Psoas muscle (tissue), 8 donors: ENCODE data around the gene FAM177A1. TPM values are rescaled to one million over a fixed set of nuclear protein-coding genes. Genes with fewer than 3 reads are reported as not detected.

Source experiments
- ATAC-seq, 4 donors: fragments of 200-7000 bp; cut with Tn5 transposase; one replicate each; pipeline ENCODE4 v1.9.1; 2020; ENCODE audit warnings: moderate library complexity in 3 of 4, mild to moderate bottlenecking in 2 of 4
- DNase-seq, 2 donors: peaks; one replicate each; pipeline ENCODE4 v3.0.0-alpha.2; 2020
- H3K27ac ChIP-seq: fragments of 200-600 bp; one replicate; pipeline ENCODE4 v1.8.0; 2022
- H3K27me3 ChIP-seq, 3 donors: fragments of 200-600 bp in 1 of 3; one replicate each; pipeline versions ENCODE4 v1.6.1 to v1.8.0; 2013 to 2022; ENCODE audit warnings: low read length in 2 of 3, mild to moderate bottlenecking in 2 of 3, moderate library complexity in 1 of 3; ENCODE audit not compliant: insufficient read depth in 3 of 3
- H3K36me3 ChIP-seq, 2 donors: fragments of 200-600 bp in 1 of 2; one replicate each; pipeline versions ENCODE4 v1.6.1 to v1.8.0; 2013 to 2022; ENCODE audit warnings: low read depth in 1 of 2, mild to moderate bottlenecking in 1 of 2, moderate library complexity in 1 of 2; ENCODE audit not compliant: insufficient read depth in 1 of 2
- H3K4me1 ChIP-seq: fragments of 200-600 bp; one replicate; pipeline ENCODE4 v1.8.0; 2022
- H3K4me3 ChIP-seq: fragments of 200-600 bp; one replicate; pipeline ENCODE4 v1.8.0; 2022; ENCODE audit warnings: mild to moderate bottlenecking
- H3K9me3 ChIP-seq: fragments of 200-600 bp; one replicate; pipeline ENCODE4 v1.8.0; 2022
- WGBS, 3 donors: extraction: QIAGEN DNeasy Blood & Tissue Kit; methylation state at CpG; one replicate each; pipeline versions ENCODE4 v1.1.6 to v1.1.7; 2013; 5-methylcytosine and 5-hydroxymethylcytosine counted together
- intact Hi-C, 2 donors: fragments of 100-400 bp; cut with DNase I; formaldehyde crosslinking; loops; one replicate each; pipeline versions ENCODE4 v1.11.0 to v1.14.2; 2022
- polyA plus RNA-seq, 3 donors: library from polyadenylated mRNA; stranded (reverse); fragments of 200-250 nt; gene quantifications; one replicate each; pipeline ENCODE4 v1.2.3, GENCODE V29; 2013
- total RNA-seq, 4 donors: library from RNA; stranded (reverse); fragmentation: NEBNext Ultra II Directional in 2 of 4; extraction: Animal tissue kit (Norgen Biotek cat#: 25700) in 2 of 4; gene quantifications; one replicate each; pipeline versions ENCODE4 v1.2.1 to v1.2.4, GENCODE V29; 2021 to 2023
- TF ChIP-seq, protein P1 (sequence below): fragments of 200-600 bp; IDR thresholded peaks from one replicate; pipeline ENCODE4 v1.8.0; 2022; ENCODE audit warnings: antibody characterized with exemption
- donor health status: healthy with polysubstance abuse.
- donor health status: DM: no; HTN: no; CAD: no; lungs with moderate emphysema.
- donor health status: Bipolar disorder and iron deficiency.
- donor health status: healthy.
- donor health status: DM: yes; HTN: yes; CAD: no.
- donor health status: DM: no; HTN: no; CAD: no.
- donor health status: DM: no; HTN: no; CAD: no.
- donor health status: DM: yes; HTN: yes; CAD: no.

Gene FAM177A1
- total and polyA plus RNA-seq, 7 donors, result 32.9 to 83.3 (median 57.2) TPM

DNA sequence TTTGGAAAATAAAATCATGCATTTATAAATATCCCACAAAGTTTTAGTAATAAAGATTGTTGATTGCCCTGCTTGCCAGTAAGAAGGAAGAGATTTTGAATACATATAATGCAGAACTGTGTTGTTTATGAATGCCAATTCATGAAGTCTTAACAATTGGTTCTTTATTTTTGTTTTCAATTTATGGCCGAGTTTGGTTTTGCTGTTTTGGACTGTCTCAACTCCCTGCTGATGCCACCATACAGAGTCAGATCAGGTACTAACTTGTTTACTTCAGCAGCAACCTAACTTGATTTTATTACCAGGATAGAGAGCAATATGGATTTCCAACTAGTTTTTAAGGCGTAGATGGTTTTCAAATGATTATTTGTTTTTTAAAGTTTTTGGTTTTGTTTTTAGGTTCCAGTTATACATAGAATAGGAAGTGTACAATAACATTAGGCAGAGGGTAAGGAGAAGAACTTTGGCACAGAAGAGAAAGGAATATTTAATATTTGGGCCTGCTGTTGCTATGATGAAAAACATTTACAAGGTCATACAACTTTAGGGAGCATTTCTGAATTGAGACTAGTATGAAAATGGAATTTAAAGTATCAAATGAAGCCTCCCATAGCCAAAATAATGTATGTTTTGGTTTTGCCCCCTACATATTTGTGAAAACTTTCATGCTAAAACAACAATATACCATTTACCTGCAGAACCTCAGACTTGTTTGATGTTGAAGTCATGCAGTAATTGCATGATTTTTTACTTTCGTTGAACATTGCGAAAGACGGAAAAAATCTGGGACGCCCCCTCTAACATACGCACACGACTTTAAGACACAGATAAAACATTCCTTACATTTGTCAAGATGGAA is 904 bp upstream of the FAM177A1 start:
- Histone ChIP-seq H3K27me3 (no peaks in the 10 kb centered on the region), H3K4me3 (peak overlapping the region; percentile 95), H3K9me3 (no peaks in the 10 kb centered on the region), H3K27ac (peak overlapping the region; percentile 95), H3K36me3 (peaks cover 0 to 13% of the 10 kb centered on the region in 2 donors), H3K4me1 (peaks cover 16% of the 10 kb centered on the region)
- DNase-seq, result no peak
- TF ChIP-seq, protein P1, sequence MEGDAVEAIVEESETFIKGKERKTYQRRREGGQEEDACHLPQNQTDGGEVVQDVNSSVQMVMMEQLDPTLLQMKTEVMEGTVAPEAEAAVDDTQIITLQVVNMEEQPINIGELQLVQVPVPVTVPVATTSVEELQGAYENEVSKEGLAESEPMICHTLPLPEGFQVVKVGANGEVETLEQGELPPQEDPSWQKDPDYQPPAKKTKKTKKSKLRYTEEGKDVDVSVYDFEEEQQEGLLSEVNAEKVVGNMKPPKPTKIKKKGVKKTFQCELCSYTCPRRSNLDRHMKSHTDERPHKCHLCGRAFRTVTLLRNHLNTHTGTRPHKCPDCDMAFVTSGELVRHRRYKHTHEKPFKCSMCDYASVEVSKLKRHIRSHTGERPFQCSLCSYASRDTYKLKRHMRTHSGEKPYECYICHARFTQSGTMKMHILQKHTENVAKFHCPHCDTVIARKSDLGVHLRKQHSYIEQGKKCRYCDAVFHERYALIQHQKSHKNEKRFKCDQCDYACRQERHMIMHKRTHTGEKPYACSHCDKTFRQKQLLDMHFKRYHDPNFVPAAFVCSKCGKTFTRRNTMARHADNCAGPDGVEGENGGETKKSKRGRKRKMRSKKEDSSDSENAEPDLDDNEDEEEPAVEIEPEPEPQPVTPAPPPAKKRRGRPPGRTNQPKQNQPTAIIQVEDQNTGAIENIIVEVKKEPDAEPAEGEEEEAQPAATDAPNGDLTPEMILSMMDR, result no peak
- ATAC-seq, result no peak
- WGBS, 3 donors, result 20 to 28% (median 28%) methylated on average over 8 of the region's 8 CpGs
- intact Hi-C loops, result loop anchor here in 1 of 2 donors (5.0 kb wide), 1 partner anchor 63 kb away; the partner anchor contains the start of gene SRP54

DNA sequence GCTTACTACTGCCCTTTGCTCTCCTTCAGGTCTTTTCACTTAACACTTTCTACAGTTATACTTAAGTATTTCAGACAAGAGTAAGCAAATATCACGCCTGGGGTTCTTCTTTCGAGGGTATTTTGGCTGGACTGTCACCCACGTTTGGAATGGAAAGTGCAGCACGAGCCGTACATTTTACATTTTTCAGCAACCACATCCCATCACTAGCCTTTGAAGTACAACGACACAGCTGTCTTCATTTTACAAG is 349 bp upstream of the FAM177A1 start:
- intact Hi-C loops, result loop anchor here (2.0 to 5.0 kb wide), 3 partner anchors 63 to 171 kb away; partner anchors contain the start of genes SRP54 (in 2 of the 2) and BAZ1A (in 1 of the 2)
- no peaks in the 10 kb centered on the region for H3K27me3 ChIP-seq
- peak overlapping the region; percentile 95 for H3K4me3 ChIP-seq
- 0 to 1% (median 1%) methylated on average over 6 of the region's 6 CpGs for WGBS, 3 donors
- ATAC-seq, result no peak
- peak overlapping the region; percentile 95 for H3K27ac ChIP-seq
- TF ChIP-seq, protein P1, result no peak
- DNase-seq, result no peak
- H3K4me1 ChIP-seq, result peaks cover 20% of the 10 kb centered on the region
- no peaks in the 10 kb centered on the region for H3K9me3 ChIP-seq
- H3K36me3 ChIP-seq, result peaks cover 0 to 13% of the 10 kb centered on the region in 2 donors

DNA sequence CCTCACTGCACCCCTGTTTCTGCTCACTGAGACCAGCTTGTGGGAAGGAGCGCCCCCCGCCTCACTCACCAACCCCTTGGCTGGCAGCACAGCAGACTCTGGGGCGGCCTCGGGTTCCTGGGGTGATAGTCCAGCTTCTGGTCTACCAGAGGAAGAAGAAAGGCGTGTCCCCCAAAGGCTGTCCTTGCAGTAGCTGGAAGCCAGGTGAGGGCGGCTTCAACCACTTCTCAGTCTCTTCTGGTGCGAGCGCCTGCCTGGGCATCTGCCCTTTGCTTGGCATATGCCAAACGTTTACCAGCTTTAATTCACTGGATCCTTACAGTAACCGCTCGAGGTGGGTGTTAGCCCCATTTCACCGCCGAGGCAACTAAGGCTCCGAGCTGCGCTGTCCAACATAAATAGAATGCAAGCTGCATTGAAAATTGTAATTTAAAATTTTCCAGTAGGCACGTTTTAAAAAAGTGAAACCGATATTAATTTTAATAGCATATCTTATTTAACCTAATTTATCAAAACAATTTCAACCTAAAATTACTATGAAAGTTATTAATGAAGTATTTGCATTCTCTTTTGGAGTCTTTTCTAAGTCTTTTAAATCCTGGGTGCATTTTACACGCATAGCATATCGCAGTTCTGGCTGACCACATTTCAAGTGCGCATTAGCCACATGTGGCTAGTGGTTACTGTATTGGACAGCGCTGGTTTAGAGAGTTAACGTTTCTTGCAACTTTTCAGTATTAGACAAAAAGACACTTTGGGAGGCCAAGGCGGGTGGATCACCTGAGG is 872 bp downstream of the FAM177A1 start:
- Histone ChIP-seq H3K9me3 (no peaks in the 10 kb centered on the region), H3K36me3 (peaks cover 0 to 20% of the 10 kb centered on the region in 2 donors), H3K27me3 (no peaks in the 10 kb centered on the region), H3K4me3 (peak overlapping the region; percentile 95), H3K4me1 (peaks cover 26% of the 10 kb centered on the region), H3K27ac (peak overlapping the region; percentile 95)
- TF ChIP-seq, protein P1, result no peak
- ATAC-seq (peak; percentile 2 to 33 (median 28)), DNase-seq (peak in 1 of 2 donors; percentile 66)
- intact Hi-C loops, result loop anchor here (2.0 to 5.0 kb wide), 3 partner anchors 64 to 172 kb away; partner anchors contain the start of genes SRP54 (in 2 of the 2) and BAZ1A (in 1 of the 2)
- 26 to 27% (median 26%) methylated on average over 23 of the region's 23 CpGs for WGBS, 3 donors

DNA sequence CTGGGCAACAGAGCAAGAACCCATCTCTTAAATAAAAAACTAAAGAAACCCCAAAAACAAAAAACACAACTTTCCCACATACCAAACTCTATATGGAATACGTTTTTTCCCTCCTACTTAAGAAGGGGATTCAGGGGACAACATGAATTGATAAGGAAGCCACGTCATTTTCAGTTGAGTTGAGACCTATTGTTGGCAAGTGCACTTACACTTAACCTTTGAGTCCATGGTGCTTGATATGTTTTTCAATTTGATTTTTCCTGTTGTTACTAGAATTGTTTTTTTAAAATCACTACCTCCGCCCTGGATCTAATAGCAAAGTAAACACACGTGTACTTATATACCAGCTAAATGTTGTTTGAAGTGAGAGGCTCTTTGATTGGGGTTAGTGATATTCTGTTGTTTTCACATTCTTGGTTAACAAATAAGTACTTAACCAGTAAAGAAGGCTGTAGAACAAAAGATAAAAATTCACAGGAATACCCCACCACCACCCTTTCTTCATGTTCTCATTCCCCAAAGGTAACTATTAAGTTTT is 2.0 kb downstream of the FAM177A1 start:
- intact Hi-C loops, result loop anchor here (2.0 to 5.0 kb wide), 3 partner anchors 65 to 173 kb away; partner anchors contain the start of genes SRP54 (in 2 of the 2) and BAZ1A (in 1 of the 2)
- peaks cover 26% of the 10 kb centered on the region for H3K4me1 ChIP-seq
- H3K27me3 ChIP-seq, result no peaks in the 10 kb centered on the region
- WGBS, 3 donors, result 82 to 89% (median 86%) methylated on average over 4 of the region's 4 CpGs
- H3K36me3 ChIP-seq, result peaks cover 3 to 29% of the 10 kb centered on the region in 2 donors
- peak overlapping the region; percentile 95 for H3K27ac ChIP-seq
- TF ChIP-seq, protein P1, result no peak
- ATAC-seq (no peak), DNase-seq (no peak)
- peak overlapping the region; percentile 95 for H3K4me3 ChIP-seq
- H3K9me3 ChIP-seq, result no peaks in the 10 kb centered on the region
